Ishikawa (cell line): Measurements from ENCODE around the gene PIGU.

ENCODE experiments used
- CEBPB ChIP-seq: IDR thresholded peaks from 2 replicates; pipeline ENCODE4 v1.6.1; 2012
- CREB1 ChIP-seq: IDR thresholded peaks from 2 replicates; pipeline ENCODE4 v1.6.1; 2012; ENCODE audit warnings: low read depth
- EGR1 ChIP-seq: IDR thresholded peaks from 2 replicates; pipeline ENCODE4 v1.6.1; 2012
- EP300 ChIP-seq: IDR thresholded peaks from 2 replicates; pipeline ENCODE4 v1.6.1; 2012; ENCODE audit warnings: borderline replicate concordance
- FOXM1 ChIP-seq: IDR thresholded peaks from 2 replicates; pipeline ENCODE4 v1.6.1; 2012; ENCODE audit warnings: low read depth, borderline replicate concordance
- MAX ChIP-seq: IDR thresholded peaks from 2 replicates; pipeline ENCODE4 v1.6.1; 2012
- NFIC ChIP-seq: IDR thresholded peaks from 2 replicates; pipeline ENCODE4 v1.6.1; 2012
- RAD21 ChIP-seq: IDR thresholded peaks from 2 replicates; pipeline ENCODE4 v1.6.1; 2012; ENCODE audit warnings: low read depth
- TAF1 ChIP-seq: IDR thresholded peaks from 2 replicates; pipeline ENCODE4 v1.6.1; 2012; ENCODE audit warnings: low read depth, mild to moderate bottlenecking
- TCF12 ChIP-seq: IDR thresholded peaks from 2 replicates; pipeline ENCODE4 v1.6.1; 2012; ENCODE audit warnings: low read depth
- TEAD4 ChIP-seq: IDR thresholded peaks from 2 replicates; pipeline ENCODE4 v1.6.1; 2012
- USF1 ChIP-seq: IDR thresholded peaks from 2 replicates; pipeline ENCODE4 v1.6.1; 2012
- YY1 ChIP-seq: IDR thresholded peaks from 2 replicates; pipeline ENCODE4 v1.6.1; 2012; ENCODE audit warnings: low read depth
- ZBTB7A ChIP-seq: IDR thresholded peaks from 2 replicates; pipeline ENCODE4 v1.6.1; 2012; ENCODE audit warnings: low read depth
- TF ChIP-seq, protein P1 (sequence below): IDR thresholded peaks from 2 replicates; pipeline ENCODE4 v1.6.1; 2012; ENCODE audit warnings: low read depth, mild to moderate bottlenecking

The PIGU gene

GRCh38 chr20:34637245-34638038 lies 39.5 kb downstream of the PIGU start:
- TF ChIP-seq FOXM1: no peak
- TF ChIP-seq YY1: no peak
- no peak for TF ChIP-seq TEAD4
- TF ChIP-seq EP300: no peak

- TF ChIP-seq TCF12: no peak
- no peak for TF ChIP-seq MAX
Measured at GRCh38 chr20:34636648-34637047, 40.2 kb downstream of the PIGU start.

DNA sequence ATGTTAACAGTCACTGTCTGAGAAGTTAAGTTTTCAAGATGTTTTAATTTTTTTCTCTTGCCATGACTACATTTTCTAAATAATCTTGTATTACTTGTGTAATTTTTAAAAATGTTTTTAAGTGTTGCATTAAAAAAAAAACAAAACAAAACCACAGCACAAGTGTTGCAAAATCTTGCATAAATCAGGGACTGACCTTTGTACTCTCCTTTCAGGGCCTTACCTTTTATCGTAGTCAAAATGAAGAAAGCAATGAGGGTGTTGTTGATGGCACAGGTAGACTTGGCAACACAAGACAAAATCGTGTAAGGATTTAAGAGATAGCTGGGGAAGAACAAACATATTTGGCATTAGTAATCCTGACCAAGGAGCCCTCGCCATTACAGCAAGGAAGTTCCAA lies 42.5 kb downstream of the PIGU start:
- TF ChIP-seq TCF12 (no peak), RAD21 (no peak), EP300 (no peak), CEBPB (no peak), TAF1 (no peak), YY1 (no peak), CREB1 (no peak), TEAD4 (no peak), EGR1 (no peak), NFIC (no peak), ZBTB7A (no peak), MAX (no peak), FOXM1 (no peak), USF1 (no peak)
- TF ChIP-seq, protein P1, sequence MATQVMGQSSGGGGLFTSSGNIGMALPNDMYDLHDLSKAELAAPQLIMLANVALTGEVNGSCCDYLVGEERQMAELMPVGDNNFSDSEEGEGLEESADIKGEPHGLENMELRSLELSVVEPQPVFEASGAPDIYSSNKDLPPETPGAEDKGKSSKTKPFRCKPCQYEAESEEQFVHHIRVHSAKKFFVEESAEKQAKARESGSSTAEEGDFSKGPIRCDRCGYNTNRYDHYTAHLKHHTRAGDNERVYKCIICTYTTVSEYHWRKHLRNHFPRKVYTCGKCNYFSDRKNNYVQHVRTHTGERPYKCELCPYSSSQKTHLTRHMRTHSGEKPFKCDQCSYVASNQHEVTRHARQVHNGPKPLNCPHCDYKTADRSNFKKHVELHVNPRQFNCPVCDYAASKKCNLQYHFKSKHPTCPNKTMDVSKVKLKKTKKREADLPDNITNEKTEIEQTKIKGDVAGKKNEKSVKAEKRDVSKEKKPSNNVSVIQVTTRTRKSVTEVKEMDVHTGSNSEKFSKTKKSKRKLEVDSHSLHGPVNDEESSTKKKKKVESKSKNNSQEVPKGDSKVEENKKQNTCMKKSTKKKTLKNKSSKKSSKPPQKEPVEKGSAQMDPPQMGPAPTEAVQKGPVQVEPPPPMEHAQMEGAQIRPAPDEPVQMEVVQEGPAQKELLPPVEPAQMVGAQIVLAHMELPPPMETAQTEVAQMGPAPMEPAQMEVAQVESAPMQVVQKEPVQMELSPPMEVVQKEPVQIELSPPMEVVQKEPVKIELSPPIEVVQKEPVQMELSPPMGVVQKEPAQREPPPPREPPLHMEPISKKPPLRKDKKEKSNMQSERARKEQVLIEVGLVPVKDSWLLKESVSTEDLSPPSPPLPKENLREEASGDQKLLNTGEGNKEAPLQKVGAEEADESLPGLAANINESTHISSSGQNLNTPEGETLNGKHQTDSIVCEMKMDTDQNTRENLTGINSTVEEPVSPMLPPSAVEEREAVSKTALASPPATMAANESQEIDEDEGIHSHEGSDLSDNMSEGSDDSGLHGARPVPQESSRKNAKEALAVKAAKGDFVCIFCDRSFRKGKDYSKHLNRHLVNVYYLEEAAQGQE: no peak

DNA sequence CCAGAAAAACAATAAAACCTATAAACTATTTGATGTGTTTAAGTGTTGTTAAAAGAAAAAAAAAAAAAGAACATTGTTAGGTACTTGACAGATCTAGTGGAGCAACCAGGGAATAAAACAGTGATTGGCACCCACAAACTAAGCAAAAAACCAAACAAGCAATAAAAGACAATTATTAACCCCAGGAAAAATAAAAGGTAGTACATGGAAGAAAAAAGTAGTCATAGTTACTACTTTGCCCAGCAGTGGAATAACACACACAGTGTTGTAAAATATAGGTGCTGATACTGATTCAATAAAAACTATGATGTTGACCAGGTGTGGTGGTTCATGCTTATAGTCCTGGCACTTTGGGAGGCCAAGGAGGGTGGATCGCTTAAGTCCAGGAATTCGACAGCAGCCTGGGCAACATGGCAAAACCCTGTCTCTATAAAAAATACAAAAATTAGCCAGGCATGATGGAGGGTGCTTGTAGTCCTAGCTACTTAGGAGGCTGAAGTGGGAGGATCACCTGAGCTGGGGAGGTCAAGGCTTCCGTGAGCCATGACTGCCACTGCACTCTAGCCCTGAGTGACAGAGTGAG lies 43.9 kb downstream of the PIGU start:
- TF ChIP-seq TAF1 (no peak), MAX (no peak), RAD21 (no peak), FOXM1 (no peak), USF1 (no peak), TCF12 (no peak), NFIC (no peak)

DNA sequence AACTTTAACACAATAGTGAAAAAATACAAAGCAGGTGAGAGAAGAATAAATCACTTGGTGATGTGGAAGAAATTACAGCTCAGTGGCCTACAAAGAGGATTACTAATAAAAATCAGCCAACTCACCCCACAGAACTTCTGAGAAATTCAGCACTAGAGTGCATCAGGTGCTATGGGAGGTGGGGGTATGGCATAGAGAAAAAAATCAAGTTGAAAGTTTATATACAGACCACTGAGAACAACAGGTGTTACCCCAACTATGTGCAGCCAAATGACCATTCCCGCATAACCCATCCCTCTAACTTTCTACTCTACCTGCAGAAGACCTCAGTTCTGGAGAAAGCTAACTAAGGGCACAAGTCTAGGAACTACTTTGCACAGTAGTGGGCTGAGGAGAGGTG lies 47.0 kb downstream of the PIGU start:
- TF ChIP-seq YY1 (no peak), EP300 (no peak), TAF1 (no peak), EGR1 (no peak), TEAD4 (no peak), NFIC (no peak), USF1 (no peak), CREB1 (no peak)
- TF ChIP-seq, protein P1: no peak

- TF ChIP-seq TEAD4 (no peak), TCF12 (no peak), USF1 (no peak), TAF1 (no peak), RAD21 (no peak)
Measured at GRCh38 chr20:34629342-34629741, 47.5 kb downstream of the PIGU start.
